Activated CD4-positive, CD25-positive, alpha-beta regulatory T cell (primary cell): ENCODE data around the gene NUBP2.
"Not testable (repeated sequence)": the region's sequence is repeated elsewhere in the genome, so short reads cannot be mapped to it uniquely, and the experiment has no call there.

Experiments used
- DNase-seq, 4 experiments: peaks; one replicate each; lab custom pipeline; 2025; lab: John Stamatoyannopoulos, UW

NUBP2 gene

DNA sequence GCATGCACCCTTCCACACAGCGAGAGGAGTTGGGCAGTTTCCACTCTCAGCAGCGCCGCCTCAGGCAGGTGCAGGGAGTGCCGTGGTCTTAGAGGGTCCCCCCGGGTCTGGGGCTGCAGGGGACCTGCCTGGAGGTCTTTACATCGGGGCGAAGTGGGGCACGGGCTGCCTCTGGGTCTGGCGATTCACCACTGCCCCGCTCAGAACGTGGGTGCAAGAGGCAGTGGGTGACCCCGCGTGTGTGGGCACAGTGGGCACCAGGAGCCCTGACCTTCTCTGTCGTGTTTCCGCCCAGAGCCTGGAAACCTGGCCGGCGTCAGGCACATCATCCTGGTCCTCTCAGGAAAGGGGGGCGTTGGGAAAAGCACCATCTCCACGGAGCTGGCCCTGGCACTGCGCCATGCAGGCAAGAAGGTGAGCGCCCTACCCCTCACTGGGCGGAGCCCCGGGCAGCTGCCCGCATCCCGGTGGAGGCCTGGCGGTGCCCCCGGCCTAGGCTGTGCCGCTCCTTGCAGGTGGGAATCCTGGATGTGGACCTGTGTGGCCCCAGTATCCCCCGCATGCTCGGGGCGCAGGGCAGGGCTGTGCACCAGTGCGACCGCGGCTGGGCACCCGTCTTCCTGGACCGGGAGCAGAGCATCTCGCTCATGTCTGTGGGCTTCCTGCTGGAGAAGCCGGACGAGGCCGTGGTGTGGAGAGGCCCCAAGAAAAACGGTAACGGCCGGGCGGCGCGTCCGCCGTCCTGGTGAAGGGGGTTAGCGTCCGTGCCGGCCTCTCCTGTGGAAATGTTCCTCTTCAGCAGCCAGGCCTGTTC is 3.7 kb downstream of the NUBP2 start:
- no peak for DNase-seq

DNA sequence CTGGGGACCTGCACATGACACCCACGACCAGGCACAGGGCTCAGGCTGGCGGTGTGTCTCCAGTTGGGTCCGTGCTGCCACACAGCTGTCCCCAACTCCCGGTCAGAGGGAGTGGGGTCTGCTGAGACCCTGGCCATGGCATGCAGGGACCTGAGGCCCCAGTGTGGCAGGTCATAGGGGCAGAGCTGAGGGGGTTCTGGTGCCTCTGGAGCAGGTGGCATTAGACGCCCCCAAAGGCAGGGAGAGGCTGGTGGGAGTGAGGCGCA is 4.2 kb downstream of the NUBP2 start:
- DNase-seq, result no peak

DNA sequence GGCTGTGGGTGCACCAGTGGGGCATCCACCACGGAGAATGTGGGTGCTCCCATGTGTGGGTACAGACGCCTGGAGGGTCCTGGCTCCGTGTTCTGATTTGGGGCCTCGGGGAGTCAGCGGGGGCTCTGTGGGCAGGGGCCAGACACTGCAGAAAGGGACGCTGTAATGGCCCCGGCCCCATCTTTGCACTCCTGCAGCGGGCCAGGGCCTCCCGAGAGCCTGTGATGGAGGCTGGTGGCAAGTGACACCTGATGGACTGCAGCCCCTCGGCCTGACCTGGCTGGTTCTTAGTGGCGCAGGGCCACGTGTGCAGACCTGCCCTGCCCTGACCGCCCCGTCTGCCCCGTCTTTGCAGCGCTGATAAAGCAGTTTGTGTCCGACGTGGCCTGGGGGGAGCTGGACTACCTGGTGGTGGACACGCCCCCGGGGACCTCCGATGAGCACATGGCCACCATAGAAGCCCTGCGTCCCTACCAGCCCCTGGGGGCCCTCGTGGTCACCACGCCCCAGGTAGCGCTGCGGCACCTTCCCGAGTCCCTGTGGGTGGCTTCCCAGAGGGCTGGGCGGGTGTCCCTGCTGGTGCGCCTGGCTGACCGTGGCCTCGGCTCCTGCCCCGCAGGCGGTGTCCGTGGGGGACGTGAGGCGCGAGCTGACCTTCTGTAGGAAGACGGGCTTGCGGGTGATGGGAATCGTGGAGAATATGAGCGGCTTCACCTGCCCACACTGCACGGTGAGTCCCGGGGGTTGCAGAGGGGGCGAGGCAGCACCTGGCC is 4.7 kb downstream of the NUBP2 start:
- no peak for DNase-seq

DNA sequence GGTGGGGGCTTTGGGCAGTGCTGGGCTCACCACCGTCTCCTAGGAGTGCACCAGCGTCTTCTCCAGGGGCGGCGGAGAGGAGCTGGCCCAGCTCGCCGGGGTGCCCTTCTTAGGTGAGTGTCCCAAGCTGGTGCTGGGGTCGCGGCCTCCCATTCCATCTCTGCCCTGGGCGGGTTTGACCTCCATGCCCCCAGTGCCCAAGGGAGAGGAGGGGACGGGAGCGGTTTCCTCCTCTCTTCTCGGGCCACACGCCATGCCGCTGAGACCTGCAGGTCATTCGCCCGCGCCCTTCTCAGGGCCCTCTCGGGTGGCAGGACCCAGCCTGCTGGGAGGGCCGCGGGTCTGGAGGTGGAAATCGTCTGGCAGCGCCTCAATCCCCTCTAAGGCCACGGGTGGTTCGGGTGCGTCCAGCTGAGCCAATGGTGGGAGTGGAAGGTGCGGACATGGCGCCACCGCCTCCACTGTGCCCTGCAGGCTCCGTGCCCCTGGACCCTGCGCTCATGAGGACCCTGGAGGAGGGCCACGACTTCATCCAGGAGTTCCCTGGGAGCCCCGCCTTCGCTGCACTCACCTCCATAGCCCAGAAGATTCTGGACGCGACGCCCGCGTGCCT is 5.4 kb downstream of the NUBP2 start:
- DNase-seq, result no peak

DNA sequence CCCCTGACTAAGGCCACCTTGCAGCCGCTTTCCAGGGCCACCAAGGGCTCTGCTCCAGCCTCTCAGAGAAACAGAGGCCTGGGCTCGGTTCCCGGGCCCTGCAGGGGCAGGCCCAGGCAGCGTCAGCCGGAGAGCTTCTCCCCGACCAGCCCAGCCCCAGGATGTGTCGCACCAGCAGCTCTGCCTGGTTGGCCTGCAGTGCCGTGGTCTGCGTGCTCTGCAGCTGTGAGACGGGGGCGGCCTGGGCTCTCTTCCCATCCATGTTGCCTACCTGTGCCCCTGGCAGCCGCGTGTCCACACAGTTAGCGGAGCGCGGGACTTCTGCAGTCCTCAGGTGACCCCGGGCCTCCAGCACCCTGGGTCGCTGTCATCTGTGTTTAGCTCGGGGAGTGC is 5.9 kb downstream of the NUBP2 start:
- DNase-seq, result no peak

DNA sequence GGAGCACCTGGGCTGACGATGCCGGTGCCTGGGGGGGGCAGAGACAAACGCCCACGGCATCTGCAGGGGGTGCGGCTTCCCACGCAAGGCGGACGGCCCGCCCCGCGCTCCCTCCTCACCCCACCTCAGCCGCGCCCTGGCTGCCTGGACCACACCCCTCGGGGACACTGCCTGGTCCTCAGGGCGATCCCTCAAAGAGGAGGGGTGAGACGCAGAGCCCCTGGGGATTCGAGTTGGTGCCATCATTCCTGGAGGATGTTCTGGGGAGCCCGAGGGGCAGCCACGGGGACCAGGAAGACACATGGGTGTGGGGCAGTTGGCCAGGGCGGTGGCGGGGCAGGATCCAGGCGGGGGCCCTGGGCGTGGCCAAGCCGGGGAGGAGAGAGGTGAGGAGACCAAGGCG is 6.9 kb downstream of the NUBP2 start:
- no peak for DNase-seq

DNA sequence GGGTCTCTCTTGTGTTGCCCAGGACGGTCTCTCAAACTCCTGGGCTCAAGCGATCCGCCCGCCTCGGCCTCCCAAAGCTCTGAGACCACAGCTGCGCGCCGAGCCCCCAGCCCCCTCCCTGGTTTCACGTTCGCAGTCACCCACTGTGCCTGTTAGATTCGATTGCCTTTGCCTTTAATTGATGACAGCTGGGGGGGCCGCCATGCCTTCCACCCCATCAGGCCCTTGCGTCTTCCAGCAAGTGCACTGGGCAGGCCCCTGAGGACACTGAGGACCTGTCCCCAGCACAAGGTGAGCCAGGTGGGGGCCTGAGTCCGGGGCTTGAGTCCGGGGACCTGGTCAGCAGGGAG is 7.5 kb downstream of the NUBP2 start:
- DNase-seq, result no peak

DNA sequence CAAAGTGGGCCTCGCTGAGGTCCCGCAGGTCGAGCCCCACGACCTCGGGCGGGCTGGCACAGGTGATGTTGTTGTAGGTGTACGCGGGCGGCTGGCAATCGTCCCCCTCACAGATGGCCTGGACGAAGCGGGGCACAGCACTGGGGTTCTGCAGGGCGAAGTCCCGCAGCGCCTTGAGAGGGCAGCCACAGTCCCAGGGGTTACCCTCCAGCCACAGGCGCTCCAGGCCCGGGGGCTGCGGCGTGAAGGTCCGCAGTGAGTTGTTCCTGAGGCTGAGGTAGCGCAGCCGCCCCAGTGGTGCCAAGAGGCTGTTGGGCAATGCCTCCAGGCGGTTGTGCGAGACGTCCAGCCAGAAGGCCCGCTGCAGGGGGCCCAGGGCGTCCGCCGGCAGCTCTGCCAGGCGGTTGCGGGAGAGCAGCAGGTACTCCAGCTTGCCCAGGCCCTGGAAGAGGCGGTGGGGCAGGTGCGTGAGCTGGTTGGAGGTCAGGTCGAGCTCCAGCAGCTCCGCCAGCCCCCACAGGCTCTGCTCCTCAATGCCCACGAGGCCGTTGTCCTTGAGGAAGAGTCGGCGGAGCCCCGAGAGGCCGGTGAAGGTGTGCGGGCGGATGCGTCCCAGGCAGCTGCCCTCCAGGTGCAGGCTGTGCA is 8.0 kb downstream of the NUBP2 start:
- no peak for DNase-seq

DNA sequence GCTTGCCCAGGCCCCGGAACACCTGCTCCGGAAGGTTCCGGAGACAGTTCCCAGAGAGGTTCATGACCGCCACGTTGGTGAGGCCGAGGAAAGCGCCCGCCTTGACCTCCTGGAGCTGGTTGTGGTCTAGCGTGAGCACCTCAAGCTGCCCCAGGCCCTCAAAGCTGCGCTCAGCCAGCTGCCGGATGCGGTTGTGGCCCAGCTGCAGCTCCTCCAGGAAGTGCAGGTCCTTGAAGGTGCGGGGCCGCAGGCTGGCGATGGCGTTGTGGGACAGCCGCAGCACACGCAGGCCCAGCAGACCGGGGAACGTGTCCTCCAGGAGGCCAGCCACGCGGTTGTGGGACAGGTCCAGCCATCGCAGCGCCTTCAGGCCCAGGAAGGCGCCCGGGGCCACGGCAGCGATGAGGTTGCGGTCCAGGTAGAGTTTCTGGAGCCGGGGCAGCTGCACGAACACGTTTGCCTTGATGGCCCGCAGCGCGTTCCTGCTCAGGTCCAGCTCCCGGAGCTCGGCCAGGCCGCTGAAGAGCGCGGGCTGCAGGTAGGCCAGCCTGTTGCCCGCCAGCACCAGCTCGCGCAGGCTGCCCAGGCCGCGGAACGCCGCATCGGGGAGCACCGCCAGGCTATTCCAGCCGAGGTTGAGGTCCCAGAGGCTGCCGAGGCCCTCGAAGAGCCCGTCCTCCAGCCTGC is 8.6 kb downstream of the NUBP2 start:
- no peak for DNase-seq

DNA sequence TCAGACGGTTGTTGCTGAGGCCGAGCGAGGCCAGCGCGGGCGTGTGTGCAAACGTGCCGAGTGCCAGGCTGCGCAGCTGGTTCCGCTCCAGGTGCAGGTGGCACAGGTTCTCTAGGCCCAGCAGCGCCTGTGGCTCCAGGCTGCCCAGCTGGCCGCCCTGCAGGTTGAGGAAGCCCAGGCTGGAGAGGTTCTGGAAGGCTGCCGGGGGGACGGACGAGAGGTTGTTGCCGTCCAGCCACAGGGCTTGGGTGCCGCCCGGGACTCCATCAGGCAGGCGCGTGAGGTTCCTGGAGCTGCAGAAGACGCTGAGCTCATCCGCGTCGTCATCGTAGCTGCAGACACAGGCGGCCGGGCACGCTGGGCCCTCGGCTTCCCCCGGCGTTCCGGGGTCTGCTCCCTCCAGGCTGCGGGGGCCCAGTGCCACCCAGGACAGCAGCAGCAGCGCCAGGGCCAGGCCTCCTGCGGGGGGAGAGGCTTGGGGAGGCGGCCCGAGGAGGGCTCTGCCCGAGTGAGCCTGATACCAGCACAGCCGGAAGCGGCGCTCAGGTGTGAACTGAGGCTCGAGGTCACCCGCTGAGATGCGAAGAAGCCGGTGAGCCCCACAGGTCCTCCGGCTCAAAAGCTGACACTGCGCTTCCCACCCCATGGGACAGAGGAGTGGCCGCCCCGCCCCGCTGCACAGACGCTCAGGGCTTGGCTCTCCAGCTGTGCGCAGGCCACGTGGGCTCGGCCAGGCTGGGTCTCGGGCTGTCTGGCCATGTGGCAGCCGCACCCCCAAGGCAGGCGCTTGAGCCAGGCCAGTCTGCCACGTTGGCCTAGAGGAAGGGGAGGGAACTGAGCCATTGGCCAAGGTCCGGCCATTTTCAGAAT is 9.4 kb downstream of the NUBP2 start:
- no peak for DNase-seq

DNA sequence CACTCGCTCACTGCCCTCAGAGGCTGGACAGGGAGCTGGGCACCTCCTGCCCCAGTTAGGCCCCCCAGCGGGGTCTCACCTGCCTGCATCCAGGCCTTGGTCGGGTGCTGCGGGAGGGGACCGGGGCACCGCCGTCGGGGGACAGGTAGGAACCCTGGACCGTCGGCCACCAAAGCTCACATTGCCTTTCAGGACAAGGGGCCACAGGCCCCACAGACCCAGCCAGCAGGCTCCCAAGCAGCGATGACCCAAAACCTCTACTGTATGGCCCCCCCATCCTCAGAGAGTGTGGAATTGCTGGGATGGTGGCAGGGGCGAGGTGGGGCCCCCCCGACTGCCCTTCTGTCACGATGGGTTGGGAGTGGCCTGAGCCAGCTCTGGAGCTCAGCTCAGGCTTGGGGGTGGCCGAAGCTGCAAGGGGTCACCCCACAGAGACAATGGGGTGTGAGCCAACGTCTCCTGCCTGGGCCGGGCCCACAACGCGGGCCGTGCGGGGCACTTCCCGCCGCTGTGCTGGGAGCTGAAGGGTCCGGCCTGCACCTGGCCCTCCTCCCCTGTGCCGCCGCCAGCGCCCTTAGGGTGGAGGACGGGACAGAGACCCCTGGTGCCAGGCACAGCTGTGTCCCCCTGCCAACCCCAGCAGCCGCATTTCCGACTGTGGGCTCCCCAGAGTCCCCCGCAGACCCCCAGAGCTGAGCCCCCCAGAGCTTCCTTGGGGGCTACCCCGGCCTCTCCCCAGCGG is 10.2 kb downstream of the NUBP2 start:
- DNase-seq, result no peak

DNA sequence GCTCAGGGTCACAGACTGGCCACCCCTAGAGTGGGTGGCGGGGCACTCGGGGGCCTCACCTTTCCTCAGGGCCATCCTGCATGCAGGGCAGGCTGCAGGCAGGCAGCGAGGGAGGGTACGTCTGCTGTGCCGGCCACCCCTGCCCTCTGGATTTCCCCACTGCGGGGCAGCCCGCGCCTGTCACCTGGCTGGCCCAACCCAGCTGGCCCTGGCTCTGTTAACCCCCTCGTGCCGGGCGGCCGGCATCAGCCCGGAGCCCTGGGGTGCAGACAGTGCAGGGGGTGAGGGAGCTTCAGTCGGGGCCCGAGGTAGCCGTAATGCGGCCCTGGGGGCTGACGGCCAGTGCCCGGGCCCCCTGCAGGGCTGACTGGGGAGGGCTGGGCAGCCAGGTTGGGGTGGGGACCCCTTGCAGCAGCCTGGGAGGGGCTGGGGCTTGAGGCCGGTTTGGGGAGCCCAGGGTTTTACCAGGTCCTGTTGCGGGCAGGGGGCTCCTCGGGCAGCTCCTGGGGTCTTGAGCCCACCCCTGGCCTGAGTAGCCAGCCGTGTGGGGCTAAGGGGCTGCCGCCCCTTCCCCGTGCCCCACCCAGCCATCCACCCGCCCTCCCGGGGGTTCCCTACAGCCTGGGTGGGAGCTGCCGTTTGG is 10.9 kb downstream of the NUBP2 start, which contains the start of gene IGFALS:
Gene IGFALS (minus strand): TSS at position 128 of the 643 bp plus-strand sequence. CDS start 53 bp downstream, at position 75.
- DNase-seq, result no peak

DNA sequence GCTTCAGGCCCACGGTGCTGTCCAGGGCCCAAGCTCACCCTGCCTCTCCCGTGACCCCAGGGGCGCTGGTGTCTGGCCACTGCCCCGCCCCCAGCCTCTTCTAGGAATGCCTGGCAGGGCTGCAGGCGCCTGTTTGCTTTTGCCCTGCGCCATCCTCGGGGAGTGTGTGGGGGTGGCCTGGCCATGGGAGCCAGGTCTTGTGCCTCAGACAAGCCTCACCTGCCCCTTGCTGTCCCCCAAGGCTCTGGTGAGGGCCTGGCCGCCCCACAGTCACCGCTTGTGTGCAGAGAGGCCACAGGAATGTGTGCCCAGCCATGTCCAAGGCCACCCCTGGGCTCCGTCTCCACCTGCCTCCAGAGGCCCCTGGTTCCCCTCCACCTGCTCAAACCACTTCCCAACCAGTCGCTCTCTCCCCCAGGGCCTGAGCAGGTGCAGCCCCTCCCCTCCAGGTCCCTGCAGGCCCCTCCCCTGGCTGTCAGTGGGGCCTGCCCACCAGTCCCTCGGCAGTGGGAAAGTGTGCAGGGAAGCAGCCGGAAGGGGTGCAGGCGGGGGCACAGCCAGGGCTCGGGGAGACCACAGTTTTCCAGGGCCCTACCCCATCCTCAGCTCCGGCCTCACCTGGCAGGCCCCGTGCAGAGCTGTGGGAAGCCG is 11.6 kb downstream of the NUBP2 start:
- DNase-seq, result no peak

DNA sequence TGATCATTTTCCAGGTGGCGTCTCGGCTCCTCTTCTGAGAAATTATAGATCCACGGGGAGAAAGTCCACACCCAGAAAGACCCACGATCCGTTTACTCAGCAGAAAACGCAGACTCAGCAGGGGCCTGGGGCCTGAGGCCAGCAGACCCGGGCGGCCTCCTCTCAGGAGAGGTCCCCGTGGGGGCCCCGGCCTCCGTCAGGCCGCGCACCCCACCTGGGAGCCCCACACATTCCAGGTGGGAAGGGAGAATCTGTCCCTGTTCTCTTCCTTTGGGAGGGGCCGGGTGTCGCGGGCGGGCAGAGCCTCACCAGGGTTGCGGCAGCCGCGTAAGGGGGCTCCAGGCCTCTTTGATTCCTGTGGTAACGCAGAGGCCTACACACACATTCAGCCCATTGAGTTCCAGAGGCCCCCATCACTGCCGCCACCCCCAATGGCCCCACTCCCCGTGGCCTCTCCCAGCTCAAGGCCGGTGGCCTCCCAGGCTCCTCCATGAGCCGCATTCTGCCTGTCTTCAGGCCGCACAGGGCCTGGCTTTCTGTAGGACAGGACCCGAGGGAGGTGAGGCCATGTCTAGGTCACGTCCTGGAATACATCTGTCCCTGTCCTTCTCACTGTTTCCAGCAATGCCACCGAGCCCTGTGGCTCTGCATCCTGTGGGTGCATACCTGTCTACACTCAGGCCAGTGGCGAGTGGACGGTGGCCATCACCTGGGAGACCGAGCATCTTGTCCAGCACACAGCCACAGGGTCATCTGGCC is 12.3 kb downstream of the NUBP2 start:
- DNase-seq, result no peak

DNA sequence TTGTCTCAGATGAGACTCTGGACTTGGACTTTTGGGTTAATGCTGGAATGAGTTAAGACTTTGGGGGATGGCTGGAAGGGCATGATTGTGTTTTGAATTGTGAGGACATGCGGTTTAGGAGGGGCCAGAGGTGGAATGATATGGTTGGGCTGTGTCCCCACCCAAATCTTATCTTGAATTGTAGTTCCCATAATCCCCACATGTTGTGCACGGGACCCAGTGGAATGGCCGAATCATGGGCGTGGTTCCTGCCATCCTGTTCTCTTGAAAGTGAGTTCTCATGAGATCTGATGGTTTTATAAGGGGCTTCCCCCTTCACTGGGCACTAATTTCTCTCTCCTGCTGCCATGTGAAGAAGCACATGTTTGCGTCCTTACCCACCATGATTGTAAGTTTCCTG is 16.5 kb downstream of the NUBP2 start:
- DNase-seq, result not testable (repeated sequence)

DNA sequence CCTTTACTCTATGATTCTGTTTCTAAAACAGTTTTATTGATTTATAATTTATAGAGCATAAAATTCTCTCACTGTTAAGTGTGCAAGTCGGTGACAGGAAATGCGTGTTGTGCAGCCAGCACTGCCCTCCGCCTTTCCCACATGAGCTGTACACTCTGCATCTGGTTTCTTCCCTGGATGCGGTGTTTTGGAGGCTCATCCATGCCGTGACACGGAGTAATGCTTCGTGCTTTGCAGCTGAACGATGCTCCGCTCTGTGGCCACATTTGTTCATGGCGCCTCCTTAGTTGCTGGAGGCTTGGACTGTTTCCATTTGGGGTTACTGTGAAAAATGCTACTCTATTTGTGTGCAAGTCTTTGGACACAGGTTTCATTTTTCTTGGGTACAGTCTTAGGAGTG is 17.9 kb downstream of the NUBP2 start:
- no peak for DNase-seq

DNA sequence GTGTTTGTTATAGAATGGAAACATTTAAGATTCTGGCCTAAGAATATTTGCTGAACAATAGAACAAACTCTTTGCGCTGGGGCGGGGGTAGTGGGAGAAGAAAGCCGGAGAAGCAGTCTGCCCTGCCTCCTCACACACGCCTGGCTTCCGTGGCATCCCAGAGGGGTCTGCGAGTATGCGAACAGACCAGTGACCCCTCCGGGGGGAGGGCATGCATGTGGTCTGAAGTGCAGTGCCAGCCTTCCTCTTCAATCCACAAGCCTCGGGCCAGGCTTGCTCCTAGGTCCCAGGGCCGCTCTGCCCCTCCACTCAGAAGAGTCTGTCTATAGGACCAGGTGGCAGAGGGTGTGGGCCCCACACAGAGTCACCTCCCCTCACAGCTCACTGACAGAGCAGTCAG is 24.9 kb downstream of the NUBP2 start:
- DNase-seq, result no peak

DNA sequence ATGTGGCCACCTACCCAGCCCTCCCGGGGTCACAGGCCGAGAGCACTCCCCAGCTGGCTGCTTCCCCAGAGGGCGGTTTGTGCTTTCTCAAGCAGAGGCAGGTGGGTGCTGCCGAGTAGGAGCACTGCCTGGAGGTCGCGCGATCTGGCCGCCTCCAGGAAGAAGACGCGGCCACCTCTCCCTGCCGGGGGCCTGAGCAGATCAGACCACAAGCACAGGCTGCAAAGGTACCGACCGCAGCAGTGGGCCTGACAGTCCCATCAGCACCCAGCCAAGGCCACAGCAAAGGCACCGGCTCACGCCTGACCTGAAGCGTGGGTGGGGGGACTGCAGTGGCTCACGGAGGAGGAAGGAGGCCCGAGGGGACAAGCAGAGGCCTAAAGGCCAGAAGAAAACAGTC is 25.9 kb downstream of the NUBP2 start:
- DNase-seq, result no peak
